ENCODE data around the gene STX8.

STX8 gene

GRCh38 chr17:9446528-9446927 is 129.1 kb downstream of the STX8 start:
- DNase-seq, result no peak
- no peak overlapping the region for H3K14ac ChIP-seq (ENCODE audit: low read length in 2 of 2)
- no peak overlapping the region for H4K8ac ChIP-seq (ENCODE audit: low read length)
- no peaks in the 10 kb centered on the region for H3K27me3 ChIP-seq (ENCODE audit: control insufficient read depth in 1 of 2, insufficient read depth in 1 of 2, low read length in 2 of 2)
- no peak overlapping the region for H3K4ac ChIP-seq (ENCODE audit: low read depth in 1 of 2, low read length in 2 of 2)
- no peaks in the 10 kb centered on the region for H3K9me3 ChIP-seq (ENCODE audit: control insufficient read depth, low read length)
- peaks cover 2% of the 10 kb centered on the region for H3K4me1 ChIP-seq (ENCODE audit: control insufficient read depth, insufficient read depth, low read depth, low read length)
- no peaks in the 10 kb centered on the region for H3K36me3 ChIP-seq (ENCODE audit: control insufficient read depth in 1 of 2, insufficient read depth in 2 of 2, low read depth in 1 of 2, low read length in 2 of 2)
- no peak overlapping the region for H3K18ac ChIP-seq (ENCODE audit: low read depth in 1 of 2, low read length in 2 of 2)
- no peak overlapping the region for H2AFZ ChIP-seq (ENCODE audit: low read depth, low read length)
- no peak overlapping the region for H2BK15ac ChIP-seq (ENCODE audit: low read depth, poor library complexity, severe bottlenecking)
- H3K4me2 ChIP-seq (ENCODE audit: low read length, poor library complexity, severe bottlenecking), result no peak overlapping the region
- no peak overlapping the region for H2BK5ac ChIP-seq (ENCODE audit: low read depth, low read length, poor library complexity, severe bottlenecking)
- no peak overlapping the region for H3K27ac ChIP-seq (ENCODE audit: low read length, poor library complexity, severe bottlenecking)
- H3K79me1 ChIP-seq (replicated peaks; ENCODE audit: low read length, poor library complexity, severe bottlenecking), result peaks cover 3% of the 10 kb centered on the region
- no peak overlapping the region for H2BK12ac ChIP-seq (ENCODE audit: low read length in 2 of 2)
- H3K4me3 ChIP-seq (ENCODE audit: insufficient read depth in 1 of 2, low read depth in 1 of 2, low read length in 2 of 2), result no peak overlapping the region
- no peak overlapping the region for H3K23ac ChIP-seq (ENCODE audit: low read length in 2 of 2)
- no peak overlapping the region for H2BK120ac ChIP-seq (ENCODE audit: low read depth, low read length)
- no peak overlapping the region for H4K91ac ChIP-seq (ENCODE audit: low read length)
- no peak overlapping the region for H2AK5ac ChIP-seq (ENCODE audit: low read length, severe bottlenecking)
- H3K9ac ChIP-seq (ENCODE audit: low read length), result no peak overlapping the region
- 97% methylated on average over 2 of the region's 4 CpGs for WGBS

DNA sequence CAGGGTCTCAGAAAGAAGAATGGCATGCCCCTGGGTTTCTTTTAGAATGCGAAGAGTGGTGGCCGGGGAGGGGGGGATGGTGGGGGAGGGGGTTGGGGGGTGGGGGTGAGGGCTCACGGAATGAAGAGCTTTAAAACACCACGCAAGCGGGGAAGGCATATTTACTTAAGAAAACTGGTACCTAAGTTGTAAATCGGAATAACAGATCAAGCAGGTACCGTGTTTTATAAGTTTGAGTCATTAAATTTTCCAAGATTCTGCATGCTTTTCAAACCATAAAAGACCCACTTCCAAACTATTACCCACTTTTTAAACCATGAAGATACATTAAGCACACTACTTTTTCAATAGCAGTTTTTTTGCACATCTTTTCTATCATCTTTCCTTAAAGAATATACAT is 130.2 kb downstream of the STX8 start:
- Histone ChIP-seq H2BK12ac (ENCODE audit: low read length in 2 of 2) (no peak overlapping the region), H2AFZ (ENCODE audit: low read depth, low read length) (no peak overlapping the region), H4K91ac (ENCODE audit: low read length) (no peak overlapping the region), H4K8ac (ENCODE audit: low read length) (no peak overlapping the region), H3K9me3 (ENCODE audit: control insufficient read depth, low read length) (no peaks in the 10 kb centered on the region), H3K23ac (ENCODE audit: low read length in 2 of 2) (no peak overlapping the region), H3K79me1 (replicated peaks; ENCODE audit: low read length, poor library complexity, severe bottlenecking) (peaks cover 3% of the 10 kb centered on the region), H3K14ac (ENCODE audit: low read length in 2 of 2) (no peak overlapping the region), H2BK5ac (ENCODE audit: low read depth, low read length, poor library complexity, severe bottlenecking) (no peak overlapping the region), H3K4me3 (ENCODE audit: insufficient read depth in 1 of 2, low read depth in 1 of 2, low read length in 2 of 2) (no peak overlapping the region), H2BK15ac (ENCODE audit: low read depth, poor library complexity, severe bottlenecking) (no peak overlapping the region), H3K4me1 (ENCODE audit: control insufficient read depth, insufficient read depth, low read depth, low read length) (peaks cover 2% of the 10 kb centered on the region), H2BK120ac (ENCODE audit: low read depth, low read length) (no peak overlapping the region), H3K4me2 (ENCODE audit: low read length, poor library complexity, severe bottlenecking) (no peak overlapping the region), H2AK5ac (ENCODE audit: low read length, severe bottlenecking) (no peak overlapping the region), H3K27me3 (ENCODE audit: control insufficient read depth in 1 of 2, insufficient read depth in 1 of 2, low read length in 2 of 2) (no peaks in the 10 kb centered on the region), H3K36me3 (ENCODE audit: control insufficient read depth in 1 of 2, insufficient read depth in 2 of 2, low read depth in 1 of 2, low read length in 2 of 2) (peaks cover 0 to 3% of the 10 kb centered on the region in 2 experiments), H3K9ac (ENCODE audit: low read length) (no peak overlapping the region), H3K27ac (ENCODE audit: low read length, poor library complexity, severe bottlenecking) (no peak overlapping the region), H3K4ac (ENCODE audit: low read depth in 1 of 2, low read length in 2 of 2) (no peak overlapping the region), H3K18ac (ENCODE audit: low read depth in 1 of 2, low read length in 2 of 2) (no peak overlapping the region)
- DNase-seq, result no peak
- 85% methylated on average over 4 of the region's 7 CpGs for WGBS

- peaks cover 0 to 3% of the 10 kb centered on the region in 2 experiments for H3K36me3 ChIP-seq (ENCODE audit: control insufficient read depth in 1 of 2, insufficient read depth in 2 of 2, low read depth in 1 of 2, low read length in 2 of 2)
- no peak overlapping the region for H3K4me2 ChIP-seq (ENCODE audit: low read length, poor library complexity, severe bottlenecking)
- H2AFZ ChIP-seq (ENCODE audit: low read depth, low read length), result no peak overlapping the region
- no peak overlapping the region for H3K4ac ChIP-seq (ENCODE audit: low read depth in 1 of 2, low read length in 2 of 2)
- WGBS, result 64% methylated on average over 5 of the region's 5 CpGs
- H3K18ac ChIP-seq (ENCODE audit: low read depth in 1 of 2, low read length in 2 of 2), result no peak overlapping the region
- H2BK12ac ChIP-seq (ENCODE audit: low read length in 2 of 2), result no peak overlapping the region
- no peaks in the 10 kb centered on the region for H3K9me3 ChIP-seq (ENCODE audit: control insufficient read depth, low read length)
- H3K79me1 ChIP-seq (replicated peaks; ENCODE audit: low read length, poor library complexity, severe bottlenecking), result peaks cover 3% of the 10 kb centered on the region
- no peak overlapping the region for H2BK5ac ChIP-seq (ENCODE audit: low read depth, low read length, poor library complexity, severe bottlenecking)
- no peak overlapping the region for H2AK5ac ChIP-seq (ENCODE audit: low read length, severe bottlenecking)
- peaks cover 2% of the 10 kb centered on the region for H3K4me1 ChIP-seq (ENCODE audit: control insufficient read depth, insufficient read depth, low read depth, low read length)
- no peak overlapping the region for H4K8ac ChIP-seq (ENCODE audit: low read length)
- no peak overlapping the region for H3K23ac ChIP-seq (ENCODE audit: low read length in 2 of 2)
- H4K91ac ChIP-seq (ENCODE audit: low read length), result no peak overlapping the region
- no peak overlapping the region for H2BK120ac ChIP-seq (ENCODE audit: low read depth, low read length)
- H2BK15ac ChIP-seq (ENCODE audit: low read depth, poor library complexity, severe bottlenecking), result no peak overlapping the region
- no peaks in the 10 kb centered on the region for H3K27me3 ChIP-seq (ENCODE audit: control insufficient read depth in 1 of 2, insufficient read depth in 1 of 2, low read length in 2 of 2)
- H3K14ac ChIP-seq (ENCODE audit: low read length in 2 of 2), result no peak overlapping the region
- no peak overlapping the region for H3K27ac ChIP-seq (ENCODE audit: low read length, poor library complexity, severe bottlenecking)
- H3K4me3 ChIP-seq (ENCODE audit: insufficient read depth in 1 of 2, low read depth in 1 of 2, low read length in 2 of 2), result no peak overlapping the region
- peak; percentile 23 for DNase-seq
- H3K9ac ChIP-seq (ENCODE audit: low read length), result no peak overlapping the region
Measured at GRCh38 chr17:9444687-9445086, 130.9 kb downstream of the STX8 start.

GRCh38 chr17:9443811-9444210 is 131.8 kb downstream of the STX8 start:
- peaks cover 0 to 3% of the 10 kb centered on the region in 2 experiments for H3K36me3 ChIP-seq (ENCODE audit: control insufficient read depth in 1 of 2, insufficient read depth in 2 of 2, low read depth in 1 of 2, low read length in 2 of 2)
- H2AK5ac ChIP-seq (ENCODE audit: low read length, severe bottlenecking), result no peak overlapping the region
- no peak overlapping the region for H3K9ac ChIP-seq (ENCODE audit: low read length)
- no peaks in the 10 kb centered on the region for H3K9me3 ChIP-seq (ENCODE audit: control insufficient read depth, low read length)
- no peak for DNase-seq
- H3K27ac ChIP-seq (ENCODE audit: low read length, poor library complexity, severe bottlenecking), result no peak overlapping the region
- H2BK5ac ChIP-seq (ENCODE audit: low read depth, low read length, poor library complexity, severe bottlenecking), result no peak overlapping the region
- H2BK120ac ChIP-seq (ENCODE audit: low read depth, low read length), result no peak overlapping the region
- H2BK15ac ChIP-seq (ENCODE audit: low read depth, poor library complexity, severe bottlenecking), result no peak overlapping the region
- no peak overlapping the region for H3K4ac ChIP-seq (ENCODE audit: low read depth in 1 of 2, low read length in 2 of 2)
- H3K79me1 ChIP-seq (replicated peaks; ENCODE audit: low read length, poor library complexity, severe bottlenecking), result peaks cover 3% of the 10 kb centered on the region
- H3K4me1 ChIP-seq (ENCODE audit: control insufficient read depth, insufficient read depth, low read depth, low read length), result peaks cover 2% of the 10 kb centered on the region
- H3K14ac ChIP-seq (ENCODE audit: low read length in 2 of 2), result no peak overlapping the region
- peak overlapping the region in 1 of 2 experiments; percentile 22 for H3K18ac ChIP-seq (ENCODE audit: low read depth in 1 of 2, low read length in 2 of 2)
- no peak overlapping the region for H4K8ac ChIP-seq (ENCODE audit: low read length)
- 85% methylated on average over 5 of the region's 5 CpGs for WGBS
- no peak overlapping the region for H2BK12ac ChIP-seq (ENCODE audit: low read length in 2 of 2)
- no peaks in the 10 kb centered on the region for H3K27me3 ChIP-seq (ENCODE audit: control insufficient read depth in 1 of 2, insufficient read depth in 1 of 2, low read length in 2 of 2)
- no peak overlapping the region for H3K4me3 ChIP-seq (ENCODE audit: insufficient read depth in 1 of 2, low read depth in 1 of 2, low read length in 2 of 2)
- H2AFZ ChIP-seq (ENCODE audit: low read depth, low read length), result no peak overlapping the region
- H3K4me2 ChIP-seq (ENCODE audit: low read length, poor library complexity, severe bottlenecking), result no peak overlapping the region
- H4K91ac ChIP-seq (ENCODE audit: low read length), result no peak overlapping the region
- no peak overlapping the region for H3K23ac ChIP-seq (ENCODE audit: low read length in 2 of 2)

All from mesenchymal stem cell (in vitro differentiated cells and primary cell).